ENCODE measurements around the gene UCHL1.

DNA sequence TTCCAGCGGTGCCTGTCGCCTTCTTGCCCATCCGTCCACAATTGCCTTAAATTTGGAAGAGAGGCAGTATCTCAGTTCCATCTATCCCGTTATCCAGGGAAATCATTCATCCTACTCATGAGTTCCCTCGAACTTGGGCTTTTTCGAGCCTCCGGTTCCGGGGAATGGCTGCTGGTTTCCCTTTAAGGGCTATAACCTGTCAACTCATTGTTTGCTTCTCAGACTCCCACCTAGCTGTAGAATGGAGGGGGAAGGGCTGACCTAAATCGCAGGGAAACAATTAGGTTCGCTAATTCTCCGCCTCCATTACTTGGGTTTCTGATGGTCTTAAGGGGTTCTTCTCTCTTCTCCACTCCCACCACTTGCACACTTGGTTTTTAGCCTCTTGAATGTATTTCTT is 1.2 kb downstream of the UCHL1 start:
- TF ChIP-seq CTCF (IDR thresholded peaks at IDR 0.05): no peak
- TF ChIP-seq EP300 (IDR thresholded peaks at IDR 0.05; ENCODE audit: low read depth): no peak
- TF ChIP-seq POLR2A (IDR thresholded peaks at IDR 0.05): no peak
- no peak for TF ChIP-seq POLR2AphosphoS5 (IDR thresholded peaks at IDR 0.05)
